GM18519 (cell line): ENCODE results near the gene SLC11A1.

Source experiments
- ATAC-seq: cut with Tn5 transposase; IDR thresholded peaks from one replicate; pipeline ENCODE4 v1.9.1; 2021; ENCODE audit warnings: mild to moderate bottlenecking, moderate library complexity; ENCODE audit not compliant: unreplicated experiment, low FRiP score

The SLC11A1 gene

GRCh38 chr2:218403810-218404209 lies 21.7 kb downstream of the SLC11A1 start:
- ATAC-seq = no peak

- no peak for ATAC-seq
Measured at GRCh38 chr2:218404351-218405085, 22.4 kb downstream of the SLC11A1 start.

GRCh38 chr2:218405086-218405745 lies 23.1 kb downstream of the SLC11A1 start:
- no peak for ATAC-seq

GRCh38 chr2:218405746-218406208 lies 23.7 kb downstream of the SLC11A1 start:
- ATAC-seq = peak; percentile 14

GRCh38 chr2:218406209-218406948 lies 24.3 kb downstream of the SLC11A1 start:
- peak; percentile 56 for ATAC-seq

GRCh38 chr2:218406949-218407618 lies 25.0 kb downstream of the SLC11A1 start:
- no peak for ATAC-seq

GRCh38 chr2:218407717-218408116 lies 25.6 kb downstream of the SLC11A1 start:
- ATAC-seq = no peak

GRCh38 chr2:218418321-218418716 lies 36.2 kb downstream of the SLC11A1 start:
- no peak for ATAC-seq

GRCh38 chr2:218418717-218419458 lies 36.8 kb downstream of the SLC11A1 start, which contains the start of gene VIL1:
TSS of gene VIL1 (plus strand) at chr2:218419123. CDS start at chr2:218423779, 4,656 bp downstream.
- no peak for ATAC-seq

GRCh38 chr2:218419630-218420216 lies 37.6 kb downstream of the SLC11A1 start:
- ATAC-seq = no peak

- ATAC-seq = no peak
Measured at GRCh38 chr2:218421027-218421426, 39.0 kb downstream of the SLC11A1 start.

GRCh38 chr2:218422403-218423086 lies 40.5 kb downstream of the SLC11A1 start:
- no peak for ATAC-seq

- ATAC-seq = no peak
Measured at GRCh38 chr2:218423584-218423983, 41.5 kb downstream of the SLC11A1 start.

- no peak for ATAC-seq
Measured at GRCh38 chr2:218425531-218425930, 43.5 kb downstream of the SLC11A1 start.

- no peak for ATAC-seq
Measured at GRCh38 chr2:218427741-218428140, 45.7 kb downstream of the SLC11A1 start.

GRCh38 chr2:218428846-218429558 lies 46.9 kb downstream of the SLC11A1 start:
- ATAC-seq = no peak

- no peak for ATAC-seq
Measured at GRCh38 chr2:218429911-218430692, 48.0 kb downstream of the SLC11A1 start.

- no peak for ATAC-seq
Measured at GRCh38 chr2:218430721-218431120, 48.6 kb downstream of the SLC11A1 start.
